HCT116 (cell line): ENCODE data around the gene TMBIM6. TPM values are rescaled to one million over a fixed set of nuclear protein-coding genes. Genes with fewer than 3 reads are reported as not detected.
"Not testable (repeated sequence)": the region's sequence is repeated elsewhere in the genome, so short reads cannot be mapped to it uniquely, and the experiment has no call there.

ENCODE experiments used
- ATAC-seq: fragments of 200-7000 bp; cut with Tn5 transposase; 2 replicates; pipeline ENCODE4 v1.9.1; 2020; ENCODE audit warnings: mild to moderate bottlenecking, moderate library complexity
- BruUV-seq: library from RNA; stranded (reverse); fragments of 400-500 nt; replicated peaks from 2 replicates; lab custom pipeline; 2021; lab: Mats Ljungman, UMichigan
- CTCF ChIA-PET: fragments of 300-600 bp; sonication (Branson Sonifier 250); formaldehyde crosslinking; loops from one replicate; lab custom pipeline; 2021; ENCODE audit warnings: antibody characterized with exemption; lab: Charles Lee
- POLR2A ChIA-PET: fragments of 300-600, 350-600 bp; sonication (Branson Sonifier 250); formaldehyde crosslinking; loops from one replicate; lab custom pipeline; 2021; ENCODE audit warnings: antibody characterized with exemption; lab: Charles Lee
- RAD21 ChIA-PET, 2 experiments: fragments of 300-600 bp; sonication (Branson Sonifier 250); formaldehyde crosslinking; loops; one replicate each; lab custom pipeline; 2023; ENCODE audit warnings: low total read pairs in 2 of 2; ENCODE audit not compliant: uncharacterized antibody in 2 of 2, unreplicated experiment in 2 of 2, low non-redundant PET in 1 of 2; lab: Charles Lee
- DNase-seq: peaks from one replicate; pipeline ENCODE4 v3.0.0-alpha.2; 2010; ENCODE audit warnings: low read depth, low spot score
- H2AFZ ChIP-seq: fragments of 200-600 bp; shearing (Covaris generic), sonication (generic); 2 replicates; pipeline ENCODE4 v1.6.1; 2017; ENCODE audit warnings: low read depth, mixed run types, mixed read lengths, antibody characterized with exemption, low read length; ENCODE audit not compliant: poor library complexity, severe bottlenecking
- H3K27ac ChIP-seq: 2 replicates; pipeline ENCODE4 v1.5.1; 2012; ENCODE audit warnings: low read depth, low read length
- H3K27me3 ChIP-seq: fragments of 200-600 bp; sonication (generic); 2 replicates; pipeline ENCODE4 v1.6.1; 2016; ENCODE audit warnings: mixed run types, low read length, mixed read lengths; ENCODE audit not compliant: insufficient read depth
- H3K36me3 ChIP-seq, 2 experiments: fragments of 200-500 bp in 1 of 2; fragments of 200-600 bp in 1 of 2; sonication (Bioruptor generic) in 1 of 2; sonication (generic) in 1 of 2; 2 replicates each; pipeline versions ENCODE4 v1.5.1 to v1.6.1; 2014 to 2016; ENCODE audit warnings: low read length in 2 of 2, inconsistent platforms in 1 of 2, mixed read lengths in 1 of 2, mixed run types in 1 of 2; ENCODE audit not compliant: insufficient read depth in 2 of 2, control insufficient read depth in 1 of 2
- H3K4me1 ChIP-seq, 2 experiments: fragments of 200-600 bp in 1 of 2; sonication (generic) in 1 of 2; 2 replicates each; pipeline versions ENCODE4 v1.5.1 to v1.6.1; 2012 to 2017; ENCODE audit warnings: low read length in 2 of 2, inconsistent platforms in 1 of 2, mild to moderate bottlenecking in 1 of 2, mixed read lengths in 1 of 2, mixed run types in 1 of 2, moderate library complexity in 1 of 2; ENCODE audit not compliant: insufficient read depth in 2 of 2, control insufficient read depth in 1 of 2
- H3K4me2 ChIP-seq: fragments of 200-600 bp; sonication (generic); 2 replicates; pipeline ENCODE4 v1.6.1; 2017; ENCODE audit warnings: mixed run types, low read length, mixed read lengths
- H3K4me3 ChIP-seq, 2 experiments: fragments of 200-600 bp in 1 of 2; sonication (generic) in 1 of 2; replicated peaks in 1 of 2; 2 replicates each; pipeline ENCODE4 v1.5.1; 2011 to 2016; ENCODE audit warnings: low read length in 2 of 2, control low read depth in 1 of 2, low read depth in 1 of 2, mild to moderate bottlenecking in 1 of 2, mixed read lengths in 1 of 2, mixed run types in 1 of 2
- H3K79me2 ChIP-seq: fragments of 200-600 bp; sonication (generic); 2 replicates; pipeline ENCODE4 v1.6.1; 2017; ENCODE audit warnings: mild to moderate bottlenecking, mixed run types, low read length, moderate library complexity, mixed read lengths; ENCODE audit not compliant: insufficient read depth
- H3K9ac ChIP-seq: fragments of 200-600 bp; sonication (generic); 2 replicates; pipeline ENCODE4 v1.6.1; 2016; ENCODE audit warnings: low read length, mixed read lengths
- H3K9me2 ChIP-seq: fragments of 200-600 bp; sonication (generic), shearing (Covaris generic); 2 replicates; pipeline ENCODE4 v1.6.1; 2017; ENCODE audit warnings: mixed run types, mild to moderate bottlenecking, moderate library complexity; ENCODE audit not compliant: insufficient read depth
- H3K9me3 ChIP-seq, 2 experiments: fragments of 200-500 bp in 1 of 2; fragments of 200-600 bp in 1 of 2; sonication (Bioruptor generic) in 1 of 2; sonication (generic) in 1 of 2; 2 replicates each; pipeline ENCODE4 v1.6.1; 2014 to 2017; ENCODE audit warnings: low read length in 2 of 2, mixed read lengths in 2 of 2, inconsistent platforms in 1 of 2, low read depth in 1 of 2, mild to moderate bottlenecking in 1 of 2, mixed run types in 1 of 2, moderate library complexity in 1 of 2; ENCODE audit not compliant: control insufficient read depth in 1 of 2, insufficient read depth in 1 of 2
- H4K20me1 ChIP-seq: fragments of 200-600 bp; sonication (generic), shearing (Covaris generic); 2 replicates; pipeline ENCODE4 v1.6.1; 2017; ENCODE audit warnings: mixed run types, mild to moderate bottlenecking, moderate library complexity; ENCODE audit not compliant: insufficient read depth
- CEBPB ChIP-seq: IDR thresholded peaks from 2 replicates; pipeline ENCODE4 v1.6.1; 2012; ENCODE audit warnings: low read depth
- CTCF ChIP-seq, 3 experiments: fragments of 200-600 bp in 1 of 3; sonication (generic) in 1 of 3; IDR thresholded peaks in 2 of 3; conservative IDR thresholded peaks in 1 of 3; 2 replicates each; pipeline ENCODE4 v1.5.1; 2012 to 2017; ENCODE audit warnings: low read depth in 2 of 3, low read length in 2 of 3, antibody characterized with exemption in 1 of 3, borderline replicate concordance in 1 of 3, control low read depth in 1 of 3, mild to moderate bottlenecking in 1 of 3, mixed read lengths in 1 of 3, mixed run types in 1 of 3, moderate library complexity in 1 of 3; ENCODE audit not compliant: insufficient read depth in 1 of 3
- FOSL1 ChIP-seq: IDR thresholded peaks from 2 replicates; pipeline ENCODE4 v1.6.1; 2012; ENCODE audit warnings: low read depth
- TCF7L2 ChIP-seq: IDR thresholded peaks from 2 replicates; pipeline ENCODE4 v1.7.0; 2011; ENCODE audit warnings: borderline replicate concordance, inconsistent platforms; ENCODE audit not compliant: insufficient read depth, insufficient read length; ENCODE audit errors: extremely low read depth
- YY1 ChIP-seq: IDR thresholded peaks from 2 replicates; pipeline ENCODE4 v1.6.1; 2011; ENCODE audit warnings: low read length, low read depth, moderate library complexity, mild to moderate bottlenecking; ENCODE audit not compliant: insufficient replicate concordance; ENCODE audit errors: extremely low read depth
- intact Hi-C: fragments of 100-400 bp; cut with micrococcal nuclease; formaldehyde crosslinking; loops from 2 replicates; pipeline ENCODE4 v1.10.0; 2022
- total RNA-seq: library from RNA; stranded (reverse); gene quantifications from one replicate; pipeline ENCODE4 v1.2.1, GENCODE V29; 2021; ENCODE audit not compliant: unreplicated experiment

TMBIM6 gene
- total RNA-seq, 1 experiment from 2014 or later: 510 TPM

- H3K27me3 ChIP-seq: no peaks in the 10 kb centered on the region; the same call in 1 of the 2 replicates
- no peaks in the 10 kb centered on the region for H4K20me1 ChIP-seq
- intact Hi-C loops: no loop called here
- ChIA-PET POLR2A (interaction anchor here (2.6 kb wide), 1 partner anchor 11 kb away, joined by 8 read pairs; the partner anchor contains the start of gene TMBIM6), CTCF (no interaction called here), RAD21 (no interaction called here)
- H2AFZ ChIP-seq: no peak overlapping the region
- H3K27ac ChIP-seq: no peak overlapping the region
- H3K9me3 ChIP-seq: no peaks in the 10 kb centered on the region
- no peaks in the 10 kb centered on the region for H3K36me3 ChIP-seq
- no peak overlapping the region for H3K4me3 ChIP-seq
- no peaks in the 10 kb centered on the region for H3K79me2 ChIP-seq
- H3K4me2 ChIP-seq: no peak overlapping the region
- H3K9me2 ChIP-seq: no peaks in the 10 kb centered on the region
- ATAC-seq: no peak
- DNase-seq: no peak
- H3K9ac ChIP-seq: no peak overlapping the region
- no peaks in the 10 kb centered on the region for H3K4me1 ChIP-seq
- TF ChIP-seq FOSL1 (no peak), CTCF (IDR thresholded peaks at IDR 0.05 in 2 of 3, conservative IDR thresholded peaks at IDR 0.05 in 1 of 3; ENCODE audit: borderline replicate concordance in 1 of 3, insufficient read depth in 1 of 3, low read depth in 2 of 3, low read length in 2 of 3) (no peak), CEBPB (peak; percentile 47; the same call in 1 of the 2 replicates)
- TF ChIP-seq, all 23 proteins: peak for 1
- no TSS peak for BruUV-seq
These were observed 10.7 kb upstream of the TMBIM6 start for GRCh38 chr12:49730568-49731101.

GRCh38 chr12:49733219-49734017 lies 7.9 kb upstream of the TMBIM6 start:
- TF ChIP-seq YY1 (no peak), TCF7L2 (peak; percentile 18)
- Histone ChIP-seq H3K4me1 (no peaks in the 10 kb centered on the region), H3K27me3 (no peaks in the 10 kb centered on the region), H3K9me2 (no peaks in the 10 kb centered on the region), H3K79me2 (no peaks in the 10 kb centered on the region), H2AFZ (no peak overlapping the region), H3K4me2 (no peak overlapping the region), H3K9ac (no peak overlapping the region), H3K36me3 (no peaks in the 10 kb centered on the region), H3K9me3 (no peaks in the 10 kb centered on the region), H3K4me3 (no peak overlapping the region), H4K20me1 (no peaks in the 10 kb centered on the region), H3K27ac (no peak overlapping the region)
- POLR2A ChIA-PET: interaction anchor here (2.1 kb wide), 1 partner anchor 8 kb away, joined by 16 read pairs; the partner anchor contains the start of gene TMBIM6
- no peak for ATAC-seq
- intact Hi-C loops: no loop called here
- no TSS peak for BruUV-seq
- CTCF ChIA-PET: interaction anchor here (1.3 kb wide), 1 partner anchor 8 kb away, joined by 11 read pairs; the partner anchor contains the start of gene TMBIM6
- DNase-seq: no peak
- RAD21 ChIA-PET: no interaction called here

GRCh38 chr12:49734900-49735299 lies 6.5 kb upstream of the TMBIM6 start:
- DNase-seq, H3K9ac ChIP-seq, H3K79me2 ChIP-seq, intact Hi-C loops, ATAC-seq, RAD21 ChIA-PET, H4K20me1 ChIP-seq, POLR2A ChIA-PET, H3K36me3 ChIP-seq, H3K27ac ChIP-seq, H3K4me1 ChIP-seq, H2AFZ ChIP-seq, H3K9me2 ChIP-seq, H3K9me3 ChIP-seq, CTCF ChIA-PET, H3K27me3 ChIP-seq, H3K4me3 ChIP-seq, BruUV-seq, H3K4me2 ChIP-seq: not testable (repeated sequence)
